Activated T-cell treated with anti-CD3 and anti-CD28 coated beads, Interleukin-2, amount 50 U/mL, for 4 hours (primary cell): ENCODE results near the gene TP73. TPM values are rescaled to one million over a fixed set of nuclear protein-coding genes. Genes with fewer than 3 reads are reported as not detected.

Source experiments
- ATAC-seq, 2 donors: fragments of 200-7000 bp; cut with Tn5 transposase; one replicate each; pipeline ENCODE4 v1.10.0; 2021
- DNase-seq: peaks from one replicate; pipeline ENCODE4 v3.0.0-alpha.2; 2020
- H3K27me3 Mint-ChIP-seq: one replicate; pipeline ENCODE4 v1.8.0; 2021; ENCODE audit warnings: low read depth, mixed read lengths
- H3K36me3 Mint-ChIP-seq: one replicate; pipeline ENCODE4 v1.8.0; 2022; ENCODE audit warnings: mixed read lengths; ENCODE audit not compliant: insufficient read depth
- H3K4me1 Mint-ChIP-seq: one replicate; pipeline ENCODE4 v1.8.0; 2021; ENCODE audit warnings: low read depth, mixed read lengths
- H3K4me3 Mint-ChIP-seq: one replicate; pipeline ENCODE4 v1.8.0; 2021; ENCODE audit warnings: mild to moderate bottlenecking, moderate library complexity, mixed read lengths
- H3K9me3 Mint-ChIP-seq: one replicate; pipeline ENCODE4 v1.8.0; 2021; ENCODE audit warnings: mixed read lengths
- total RNA-seq, 3 donors: library from RNA; stranded (reverse); gene quantifications; one replicate each; pipeline ENCODE4 v1.2.1, GENCODE V29; 2021

The TP73 gene
- total RNA-seq, 3 donors from 2014 or later: 0.05 to 0.16 (median 0.08) TPM

DNA sequence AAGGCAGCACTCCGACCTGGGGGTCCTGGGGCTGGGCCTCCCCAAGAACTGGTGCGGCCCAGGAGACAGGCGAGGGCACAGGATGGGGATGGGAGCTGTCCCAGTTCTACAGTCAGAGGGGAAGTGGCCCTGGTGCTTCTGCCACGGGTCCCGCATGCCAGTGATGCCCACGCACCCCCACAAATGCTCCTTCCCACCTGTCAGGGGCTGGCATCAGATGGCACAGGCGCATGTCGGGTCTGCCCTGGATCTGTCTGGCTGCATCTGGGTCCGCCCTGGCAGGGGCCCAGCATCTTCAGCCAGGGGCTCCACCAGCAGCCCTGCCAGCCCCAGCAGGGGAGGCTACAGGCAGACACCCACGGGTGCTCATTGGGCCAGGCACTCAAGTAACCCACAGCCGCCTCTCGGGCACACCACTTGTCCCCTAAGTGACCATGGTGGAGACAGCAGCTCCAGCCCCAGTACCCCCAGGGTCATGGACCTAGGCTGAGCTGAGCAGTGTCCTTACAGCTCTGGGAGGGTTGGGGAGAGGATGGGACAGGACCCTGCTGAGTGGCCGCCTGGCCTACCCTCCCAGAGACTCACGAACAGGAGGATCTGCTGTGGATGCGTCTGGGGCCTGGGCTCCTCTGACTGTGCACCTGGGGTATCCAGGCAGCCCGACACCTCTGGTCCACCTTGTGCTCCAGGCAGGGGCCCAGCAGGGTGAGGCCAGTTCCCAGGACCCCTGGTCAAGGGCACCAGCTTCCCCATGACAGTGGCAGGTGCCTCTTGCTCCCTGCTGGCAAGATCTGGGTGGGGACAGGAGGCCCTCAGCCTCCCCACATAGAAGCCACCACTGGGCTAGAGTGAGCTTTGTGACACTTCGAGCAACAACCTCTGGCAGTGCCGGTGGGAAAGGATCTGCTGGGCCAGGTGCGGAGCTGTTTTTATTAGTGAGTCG, 125.6 kb downstream of the TP73 start:
- DNase-seq: no peak
- Mint-ChIP-seq H3K4me1 (peaks cover 4% of the 10 kb centered on the region), H3K36me3 (peaks cover 10% of the 10 kb centered on the region), H3K9me3 (no peaks in the 10 kb centered on the region), H3K4me3 (no peak overlapping the region), H3K27me3 (no peaks in the 10 kb centered on the region)
- no peak for ATAC-seq

GRCh38 chr1:3778590-3779264, 126.4 kb downstream of the TP73 start:
- no peaks in the 10 kb centered on the region for H3K27me3 Mint-ChIP-seq
- H3K4me1 Mint-ChIP-seq: peaks cover 4% of the 10 kb centered on the region
- DNase-seq (no peak), ATAC-seq (no peak)
- H3K4me3 Mint-ChIP-seq: no peak overlapping the region
- H3K36me3 Mint-ChIP-seq: peaks cover 14% of the 10 kb centered on the region
- H3K9me3 Mint-ChIP-seq: no peaks in the 10 kb centered on the region

DNA sequence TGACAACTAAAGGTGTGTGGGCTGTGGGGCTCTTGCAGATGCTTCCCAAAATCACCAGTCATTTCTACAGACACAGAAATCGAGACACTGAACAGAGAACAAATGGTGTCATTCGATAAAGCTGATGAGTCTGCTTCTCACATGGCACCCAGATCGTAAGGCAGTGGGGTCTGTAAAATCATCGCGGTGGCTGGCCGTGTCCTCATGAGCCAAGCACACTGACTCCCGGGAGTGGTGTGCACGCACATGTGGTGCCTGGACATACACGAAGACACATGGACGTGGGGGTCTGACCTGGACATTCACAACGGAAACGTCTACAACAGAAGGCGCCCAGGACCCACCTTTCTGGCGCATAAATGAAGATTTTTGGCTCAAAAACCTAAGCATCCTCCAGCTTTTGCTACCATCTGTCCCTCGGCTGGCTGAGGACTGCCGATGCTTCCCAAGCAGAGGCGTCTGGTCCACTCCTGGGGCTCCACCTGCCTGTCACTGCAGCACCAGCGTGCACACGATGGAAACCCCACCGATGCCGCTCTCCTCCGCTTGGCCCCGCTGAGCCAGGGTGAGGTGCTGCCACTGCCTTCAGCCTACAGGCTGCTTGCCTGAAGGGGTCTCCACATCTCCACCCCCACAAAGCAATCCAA, 127.1 kb downstream of the TP73 start:
- peaks cover 4% of the 10 kb centered on the region for H3K4me1 Mint-ChIP-seq

GRCh38 chr1:3779912-3780416, 127.6 kb downstream of the TP73 start:
- ATAC-seq: no peak
- no peaks in the 10 kb centered on the region for H3K27me3 Mint-ChIP-seq
- H3K9me3 Mint-ChIP-seq: no peaks in the 10 kb centered on the region
- peaks cover 20% of the 10 kb centered on the region for H3K36me3 Mint-ChIP-seq
- peaks cover 4% of the 10 kb centered on the region for H3K4me1 Mint-ChIP-seq
- no peak for DNase-seq
- no peak overlapping the region for H3K4me3 Mint-ChIP-seq

More for the DNA sequence above, 127.1 kb downstream of the TP73 start:
- no peaks in the 10 kb centered on the region for H3K9me3 Mint-ChIP-seq
- no peaks in the 10 kb centered on the region for H3K27me3 Mint-ChIP-seq
- H3K4me3 Mint-ChIP-seq: no peak overlapping the region
- DNase-seq (no peak), ATAC-seq (no peak)
- H3K36me3 Mint-ChIP-seq: peaks cover 19% of the 10 kb centered on the region

GRCh38 chr1:3780901-3781300, 128.6 kb downstream of the TP73 start:
- ATAC-seq (no peak), DNase-seq (no peak)
- Mint-ChIP-seq H3K9me3 (no peaks in the 10 kb centered on the region), H3K27me3 (no peaks in the 10 kb centered on the region), H3K4me3 (no peak overlapping the region), H3K36me3 (peaks cover 28% of the 10 kb centered on the region), H3K4me1 (peaks cover under 1% of the 10 kb centered on the region)

- H3K4me1 Mint-ChIP-seq: peaks cover 17% of the 10 kb centered on the region
- ATAC-seq (no peak), DNase-seq (no peak)
- H3K4me3 Mint-ChIP-seq: no peak overlapping the region
- H3K36me3 Mint-ChIP-seq: peaks cover 37% of the 10 kb centered on the region
- no peaks in the 10 kb centered on the region for H3K9me3 Mint-ChIP-seq
- no peaks in the 10 kb centered on the region for H3K27me3 Mint-ChIP-seq
These were observed 131.5 kb downstream of the TP73 start for GRCh38 chr1:3783651-3784474.

- ATAC-seq: no peak
- Mint-ChIP-seq H3K36me3 (peaks cover 32% of the 10 kb centered on the region), H3K9me3 (no peaks in the 10 kb centered on the region), H3K4me1 (peaks cover 21% of the 10 kb centered on the region), H3K4me3 (no peak overlapping the region), H3K27me3 (no peaks in the 10 kb centered on the region)
- no peak for DNase-seq
These were observed 132.7 kb downstream of the TP73 start for GRCh38 chr1:3785045-3785444.

- no peaks in the 10 kb centered on the region for H3K27me3 Mint-ChIP-seq
- DNase-seq: no peak
- peaks cover 27% of the 10 kb centered on the region for H3K36me3 Mint-ChIP-seq
These were observed 133.3 kb downstream of the TP73 start for GRCh38 chr1:3785456-3786157.

More at GRCh38 chr1:3785456-3786157, 133.3 kb downstream of the TP73 start:
- Mint-ChIP-seq H3K4me3 (no peak overlapping the region), H3K4me1 (peaks cover 21% of the 10 kb centered on the region), H3K9me3 (no peaks in the 10 kb centered on the region)
- no peak for ATAC-seq

Other genes with a start within 250 kb of the TP73 start
- under 1 TPM in 2 of 3 donors, not detected in 1; 0.13 to 0.15 TPM for gene ARHGEF16, start 197.9 kb upstream of the TP73 start, total RNA-seq
- gene MEGF6, start 41.0 kb upstream of the TP73 start, total RNA-seq: under 1 TPM; 0.43 to 0.98 (median 0.84) TPM
- 10 to 100 TPM; 15.0 to 17.6 (median 16.0) TPM for gene TPRG1L, start 27.5 kb upstream of the TP73 start, total RNA-seq
- 10 to 100 TPM; 32.7 to 36.3 (median 34.5) TPM for gene WRAP73, start 2.4 kb upstream of the TP73 start, total RNA-seq
- not detected for gene CCDC27, start 99.9 kb downstream of the TP73 start, total RNA-seq
- gene SMIM1, start 120.2 kb downstream of the TP73 start, total RNA-seq: 1 to 10 TPM; 1.7 to 2.0 (median 1.9) TPM
- gene LRRC47, start 144.0 kb downstream of the TP73 start, total RNA-seq: 10 to 100 TPM; 47.0 to 53.0 (median 49.6) TPM
- 10 to 100 TPM; 45.4 to 52.1 (median 49.1) TPM for gene CEP104, start 204.7 kb downstream of the TP73 start, total RNA-seq
- 10 to 100 TPM; 11.1 to 13.4 (median 13.0) TPM for gene DFFB, start 205.0 kb downstream of the TP73 start, total RNA-seq
- gene C1orf174, start 247.8 kb downstream of the TP73 start, total RNA-seq: 10 to 100 TPM; 55.0 to 61.8 (median 60.5) TPM